GM19043 (cell line): Measurements from ENCODE around the gene ANKLE2.
"Not testable (repeated sequence)": the region's sequence is repeated elsewhere in the genome, so short reads cannot be mapped to it uniquely, and the experiment has no call there.

ENCODE experiments used
- ATAC-seq: cut with Tn5 transposase; IDR thresholded peaks from one replicate; pipeline ENCODE4 v1.9.1; 2021; ENCODE audit warnings: low read depth; ENCODE audit not compliant: unreplicated experiment

The ANKLE2 gene

GRCh38 chr12:132761032-132761920, at the start of gene ANKLE2:
ANKLE2 (minus strand) TSS chr12:132761832; CDS start chr12:132761798, 34 bp downstream.
- peak; percentile 7 for ATAC-seq

- not testable (repeated sequence) for ATAC-seq
Measured at GRCh38 chr12:132809391-132809790, 47.8 kb upstream of the ANKLE2 start.

GRCh38 chr12:132807295-132808092, 45.9 kb upstream of the ANKLE2 start:
- no peak for ATAC-seq

- no peak for ATAC-seq
Measured at GRCh38 chr12:132806857-132807256, 45.2 kb upstream of the ANKLE2 start.

GRCh38 chr12:132804426-132804861, 42.8 kb upstream of the ANKLE2 start:
- no peak for ATAC-seq

- ATAC-seq, result no peak
Measured at GRCh38 chr12:132803888-132804287, 42.3 kb upstream of the ANKLE2 start.

- no peak for ATAC-seq
Measured at GRCh38 chr12:132803125-132803524, 41.5 kb upstream of the ANKLE2 start.

GRCh38 chr12:132801741-132802140, 40.1 kb upstream of the ANKLE2 start:
- ATAC-seq, result no peak

- ATAC-seq, result no peak
Measured at GRCh38 chr12:132798836-132799235, 37.2 kb upstream of the ANKLE2 start.

- no peak for ATAC-seq
Measured at GRCh38 chr12:132797820-132798570, 36.4 kb upstream of the ANKLE2 start.

GRCh38 chr12:132795847-132796246, 34.2 kb upstream of the ANKLE2 start:
- no peak for ATAC-seq

- not testable (repeated sequence) for ATAC-seq
Measured at GRCh38 chr12:132791940-132792339, 30.3 kb upstream of the ANKLE2 start.

GRCh38 chr12:132789099-132789471, 27.5 kb upstream of the ANKLE2 start:
- no peak for ATAC-seq

GRCh38 chr12:132788375-132789098, 26.9 kb upstream of the ANKLE2 start:
- no peak for ATAC-seq

GRCh38 chr12:132787877-132788276, 26.2 kb upstream of the ANKLE2 start:
- ATAC-seq, result no peak

GRCh38 chr12:132786192-132786591, 24.6 kb upstream of the ANKLE2 start:
- no peak for ATAC-seq

GRCh38 chr12:132784580-132784979, 22.9 kb upstream of the ANKLE2 start:
- ATAC-seq, result no peak

- ATAC-seq, result no peak
Measured at GRCh38 chr12:132783917-132784531, 22.4 kb upstream of the ANKLE2 start.

- ATAC-seq, result no peak
Measured at GRCh38 chr12:132781938-132782337, 20.3 kb upstream of the ANKLE2 start.
